IPS DF 4.7 (cell line): ENCODE measurements around the gene KCNJ14.

Source experiments
- DNase-seq: peaks from one replicate; pipeline ENCODE4 v3.0.0-alpha.2; 2013; ENCODE audit warnings: low spot score; ENCODE audit errors: extremely low read depth

Gene KCNJ14

DNA sequence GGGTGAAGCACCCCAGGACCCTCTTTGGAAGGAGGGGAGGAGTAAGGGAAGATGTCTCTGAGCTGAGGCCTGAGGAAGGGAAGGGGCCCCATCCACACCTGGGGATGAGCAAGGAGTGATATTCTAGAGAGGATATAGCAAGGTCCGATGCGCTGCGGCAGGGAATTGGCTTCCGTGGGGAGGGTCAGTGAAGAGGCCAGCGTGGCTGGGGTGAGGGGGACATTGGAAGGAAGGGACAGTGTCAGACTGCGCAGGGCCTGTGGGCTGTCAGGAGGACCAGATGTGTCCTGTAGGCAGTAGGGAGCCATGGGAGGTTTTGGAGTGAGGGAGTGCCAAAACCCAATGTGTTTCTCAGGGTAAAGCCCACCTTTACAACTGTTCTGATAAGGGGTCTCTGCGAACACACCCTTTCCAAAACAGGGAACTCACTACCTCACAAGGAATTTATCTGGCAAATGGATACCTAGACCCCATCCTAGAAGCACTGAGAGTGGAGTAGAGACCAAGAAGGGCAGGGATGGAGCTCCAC, 52.6 kb downstream of the KCNJ14 start:
- no peak for DNase-seq

DNA sequence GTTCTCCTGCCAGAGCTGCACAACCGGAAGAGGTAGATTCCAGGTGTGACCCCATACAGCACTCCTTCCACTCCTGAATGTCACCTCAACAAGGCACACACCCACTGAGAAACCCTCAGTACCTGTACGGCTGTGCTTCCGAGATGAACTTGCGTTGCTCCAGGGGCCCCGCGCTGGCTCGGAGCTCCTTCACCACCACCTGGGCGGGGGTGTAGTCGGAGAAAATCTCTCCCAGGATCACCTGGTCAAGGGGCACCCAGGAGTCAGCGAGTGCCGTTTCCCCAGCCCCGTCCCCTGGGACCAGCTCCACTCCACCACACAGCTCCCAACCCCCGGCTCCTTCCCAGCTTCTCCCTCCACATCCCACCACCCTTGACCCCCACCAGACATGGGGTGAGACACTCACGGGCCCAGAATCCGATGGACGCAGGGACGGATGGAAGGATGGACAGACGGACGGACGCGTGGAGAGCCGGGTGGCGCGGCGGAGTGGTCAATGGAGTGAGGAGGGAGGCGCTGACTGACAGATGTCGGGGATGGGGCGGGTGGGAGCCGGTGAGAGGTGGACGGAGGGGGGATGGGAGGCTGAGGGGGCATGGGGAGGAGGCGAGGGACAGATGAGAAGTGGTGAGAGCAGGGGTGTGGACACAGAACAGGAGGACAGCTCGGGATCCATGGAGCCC, 53.5 kb downstream of the KCNJ14 start:
- DNase-seq: no peak

DNA sequence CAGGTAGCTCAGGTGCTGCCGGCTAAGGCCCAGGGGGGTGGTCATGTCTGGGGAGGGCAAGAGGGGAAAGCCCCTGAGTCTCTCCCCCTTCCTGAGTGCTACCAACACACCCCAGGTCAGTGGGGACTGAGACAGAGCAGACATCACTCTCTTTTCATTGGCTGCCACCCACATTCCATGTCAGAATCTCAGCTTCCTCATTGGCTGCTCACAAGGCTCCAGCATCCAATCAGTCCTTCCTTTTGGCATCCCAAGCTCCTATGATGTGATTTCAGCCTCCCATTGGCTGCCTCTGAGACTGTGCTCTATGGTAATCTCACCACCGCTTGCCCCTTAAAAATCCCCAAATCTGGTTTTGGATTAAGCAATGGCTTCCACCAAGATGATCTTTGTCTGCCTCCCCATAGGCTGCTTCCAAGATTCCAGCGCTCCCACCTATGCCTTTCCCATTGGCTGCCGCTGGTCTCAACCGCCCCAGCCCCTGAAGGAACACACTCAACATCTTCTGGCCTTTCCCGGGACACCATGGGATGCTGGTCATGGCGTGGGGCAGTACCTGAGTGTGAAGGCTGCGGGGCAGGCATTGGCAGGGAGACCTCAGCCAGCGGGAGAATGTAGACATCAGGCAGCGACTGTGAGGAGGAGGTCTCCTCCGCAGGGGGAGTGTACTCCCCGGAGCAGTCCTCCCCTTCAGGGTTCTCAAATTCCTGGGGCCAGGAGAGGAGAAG, 54.3 kb downstream of the KCNJ14 start:
- DNase-seq: no peak

DNA sequence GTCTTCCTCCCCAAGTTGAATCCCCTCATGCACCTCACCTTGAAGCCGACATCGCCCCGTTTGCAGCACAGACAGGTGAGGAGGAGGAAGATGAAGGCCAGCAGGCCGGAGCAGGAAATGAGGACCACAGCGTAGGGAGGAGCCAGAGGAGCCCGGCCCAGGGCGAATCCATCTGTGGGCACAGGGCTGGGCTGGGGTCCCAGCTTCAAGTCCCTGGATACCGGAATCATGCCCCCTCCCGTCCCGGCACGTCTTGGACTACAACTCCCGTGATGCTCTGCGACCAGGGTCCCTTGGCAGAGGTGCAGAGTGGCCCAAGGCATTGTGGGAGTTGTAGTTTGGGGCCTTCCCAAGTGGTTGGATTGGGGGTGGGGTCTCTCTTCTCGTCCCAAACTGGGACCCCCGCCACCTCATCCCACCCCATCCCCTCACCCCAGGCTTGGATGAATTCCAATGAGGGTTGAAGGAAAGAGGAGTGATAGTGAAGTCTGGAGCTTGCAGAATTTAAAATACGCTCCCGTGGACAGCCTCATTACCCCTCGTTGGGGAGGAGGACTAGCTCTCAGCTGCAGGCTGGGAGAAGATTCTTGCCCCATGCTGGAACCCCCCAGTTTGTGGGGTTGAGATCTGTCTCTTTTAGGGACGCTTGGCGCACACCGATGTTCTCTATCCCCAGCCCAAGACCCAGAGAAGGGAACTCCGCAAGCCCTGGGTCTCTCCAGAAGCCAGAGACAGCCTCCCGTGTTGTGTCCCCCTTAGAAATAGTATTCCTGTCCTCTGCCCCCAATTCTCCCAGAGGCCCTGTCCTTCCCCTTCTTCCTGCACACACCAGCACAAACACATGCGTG, 55.3 kb downstream of the KCNJ14 start:
- DNase-seq: no peak

DNA sequence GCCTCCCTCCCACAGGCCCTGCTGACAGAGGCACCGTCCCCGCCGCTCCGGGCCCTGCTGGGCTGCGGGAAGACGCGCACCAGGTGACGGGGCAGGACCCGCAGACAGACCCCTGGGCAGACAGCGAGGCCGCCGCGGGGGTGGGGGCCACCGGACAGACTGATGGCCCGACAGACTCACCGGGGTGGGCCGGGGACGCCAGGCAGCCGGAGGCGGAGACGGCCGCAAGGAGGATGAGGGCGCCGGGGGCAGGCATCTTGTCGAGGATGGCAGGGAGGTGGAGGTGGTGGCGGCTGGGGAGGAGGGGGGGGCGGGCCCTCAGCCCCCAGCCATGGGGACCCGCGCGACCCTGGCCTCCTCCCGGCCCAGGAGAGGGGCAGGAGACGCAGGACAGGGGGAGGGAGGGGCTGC, 56.0 kb downstream of the KCNJ14 start:
- DNase-seq: no peak

DNA sequence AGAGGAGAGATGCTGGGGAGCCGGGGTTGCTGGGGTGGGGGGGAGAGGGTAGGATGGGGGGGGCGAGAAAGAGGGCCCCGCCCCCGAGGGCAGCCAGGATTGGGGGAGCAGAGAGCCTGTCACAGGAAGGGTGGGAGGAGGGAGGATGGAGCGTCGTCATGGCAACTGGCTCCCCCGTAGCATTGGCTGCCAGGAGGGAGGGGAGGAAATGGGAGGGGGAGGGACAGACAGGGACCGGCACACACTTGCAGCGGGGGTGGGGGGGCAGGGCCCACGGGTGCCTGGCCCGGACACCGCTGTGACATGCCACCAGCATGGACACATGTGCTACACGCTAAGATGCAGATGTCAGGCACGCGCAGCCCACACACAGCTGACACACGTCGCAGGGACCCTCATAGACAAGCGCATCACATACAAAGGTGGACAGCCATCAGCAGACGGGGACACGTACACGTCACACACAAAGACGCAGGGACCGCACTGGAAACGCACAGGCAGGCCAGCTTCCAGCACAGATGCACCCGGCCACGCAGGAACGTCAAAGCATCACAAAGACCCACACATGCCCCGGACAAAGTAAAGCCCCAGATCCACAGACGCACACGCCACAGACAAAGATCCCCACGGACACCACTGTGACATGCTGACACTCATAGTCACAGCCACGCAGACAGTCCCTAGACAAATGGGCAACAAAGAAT, 56.6 kb downstream of the KCNJ14 start, which contains the start of gene LMTK3:
Gene LMTK3, minus strand, starts transcription at position 36 of the 704 bp plus-strand sequence. CDS start 259 bp downstream, outside the sequence.
- no peak for DNase-seq

DNA sequence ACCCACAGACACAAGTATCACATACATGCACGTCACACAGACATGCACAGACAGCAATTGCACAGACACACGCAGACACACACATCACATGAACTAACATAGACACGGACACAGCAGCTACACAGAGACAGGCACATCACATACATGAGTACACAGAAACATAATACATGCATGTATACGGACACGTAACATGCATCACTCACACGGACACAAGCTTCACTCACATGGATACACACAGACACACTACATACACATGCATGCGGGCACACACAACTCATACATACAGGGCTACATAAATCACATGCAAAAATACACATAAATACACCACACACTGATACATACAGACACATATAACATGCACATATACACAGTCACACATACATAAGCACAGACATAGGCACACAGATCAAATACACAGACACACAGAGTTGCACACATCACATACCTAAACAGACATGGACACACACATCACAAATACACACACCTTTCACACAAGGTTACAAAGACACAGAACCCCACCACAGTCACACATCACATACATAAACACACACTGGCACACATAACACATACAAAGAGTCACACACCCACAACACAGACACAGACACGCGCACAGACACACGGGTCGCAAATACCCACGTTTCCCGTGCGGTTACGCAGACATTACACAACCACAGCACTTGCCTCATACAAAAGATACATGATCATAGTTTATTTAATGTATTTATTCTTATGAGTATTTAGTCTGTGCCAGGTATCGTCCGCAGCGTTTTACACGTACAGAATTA, 57.3 kb downstream of the KCNJ14 start:
- DNase-seq: no peak

DNA sequence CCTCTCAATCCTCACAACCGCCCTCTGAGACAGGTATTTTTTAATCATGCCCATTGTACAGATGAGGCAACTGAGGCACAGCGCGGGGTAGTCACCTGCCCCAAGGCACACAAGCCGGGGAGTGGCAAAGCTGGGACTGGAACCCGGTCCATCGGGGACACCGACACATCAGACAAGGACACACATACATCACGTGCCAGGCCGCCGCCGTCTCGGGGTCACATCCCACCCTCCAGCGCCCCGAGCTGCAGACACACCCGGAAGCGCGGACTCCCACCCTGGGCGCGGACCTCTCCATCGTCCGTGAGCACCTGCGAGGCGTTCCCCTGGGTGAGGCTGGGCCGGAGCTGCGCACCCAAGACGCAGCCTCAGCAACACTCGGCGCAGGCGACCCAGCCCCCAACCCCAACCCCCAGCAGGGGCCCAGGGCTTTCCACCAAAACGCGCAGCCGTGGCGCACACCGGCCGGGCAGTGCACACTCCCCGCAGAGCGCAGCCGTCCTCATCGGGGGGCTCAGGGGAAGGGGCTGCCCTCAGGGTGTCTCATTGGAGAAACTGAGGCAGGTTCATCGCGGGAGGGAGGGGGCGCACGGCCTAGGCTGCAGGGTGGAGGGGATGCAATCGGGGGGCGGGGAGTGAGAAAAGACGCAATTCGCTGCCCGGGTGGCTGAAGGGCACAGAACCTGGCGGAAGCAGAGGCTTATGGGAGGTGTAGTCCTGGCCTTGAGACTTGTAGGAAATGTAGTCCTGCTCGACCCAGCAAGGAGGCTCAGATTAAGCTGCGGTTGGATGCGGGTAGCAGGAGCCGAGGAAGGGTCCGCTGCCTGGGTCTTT, 58.1 kb downstream of the KCNJ14 start:
- DNase-seq: peak; percentile 83

DNA sequence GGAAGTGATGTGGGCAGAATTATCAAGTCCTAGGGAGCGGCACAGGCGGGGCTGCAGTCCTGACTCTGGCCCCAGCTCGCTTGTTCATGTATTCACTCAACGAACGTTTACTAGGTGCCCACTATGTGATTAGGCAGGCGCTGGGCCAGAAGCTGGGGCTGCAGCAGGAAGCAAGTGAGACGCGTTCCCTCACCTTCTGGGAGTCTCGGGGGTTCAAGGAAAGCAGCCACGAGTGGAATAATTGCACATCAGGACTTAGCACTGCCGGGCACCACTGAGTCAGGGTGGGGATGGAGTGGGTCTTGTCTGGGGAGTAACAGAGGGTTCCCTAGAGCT, 58.7 kb downstream of the KCNJ14 start:
- DNase-seq: no peak

DNA sequence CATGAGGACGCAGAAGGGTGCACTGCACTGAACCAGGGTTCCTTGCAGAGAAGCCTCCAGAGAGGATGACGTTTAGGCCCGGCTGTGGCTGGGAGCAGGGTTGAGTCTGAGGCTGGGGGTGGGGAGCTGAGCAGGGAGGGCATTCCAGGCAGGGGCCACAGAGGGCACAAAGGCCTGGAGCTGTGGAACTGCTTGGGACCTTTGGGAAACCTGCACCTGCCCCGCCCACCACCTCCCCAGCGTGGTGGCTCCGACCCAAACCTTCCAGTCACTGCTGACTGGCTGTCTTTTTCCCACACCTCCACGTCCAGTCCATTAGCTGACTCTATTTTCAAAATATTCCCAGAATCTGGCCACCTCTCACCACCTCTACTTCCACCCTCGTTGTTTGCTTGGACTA, 61.2 kb downstream of the KCNJ14 start:
- no peak for DNase-seq
